ENCODE results near the gene LTBR.
A peak's percentile ranks its signal among the peaks of the same experiment; 100 is the strongest.

LTBR gene

DNA sequence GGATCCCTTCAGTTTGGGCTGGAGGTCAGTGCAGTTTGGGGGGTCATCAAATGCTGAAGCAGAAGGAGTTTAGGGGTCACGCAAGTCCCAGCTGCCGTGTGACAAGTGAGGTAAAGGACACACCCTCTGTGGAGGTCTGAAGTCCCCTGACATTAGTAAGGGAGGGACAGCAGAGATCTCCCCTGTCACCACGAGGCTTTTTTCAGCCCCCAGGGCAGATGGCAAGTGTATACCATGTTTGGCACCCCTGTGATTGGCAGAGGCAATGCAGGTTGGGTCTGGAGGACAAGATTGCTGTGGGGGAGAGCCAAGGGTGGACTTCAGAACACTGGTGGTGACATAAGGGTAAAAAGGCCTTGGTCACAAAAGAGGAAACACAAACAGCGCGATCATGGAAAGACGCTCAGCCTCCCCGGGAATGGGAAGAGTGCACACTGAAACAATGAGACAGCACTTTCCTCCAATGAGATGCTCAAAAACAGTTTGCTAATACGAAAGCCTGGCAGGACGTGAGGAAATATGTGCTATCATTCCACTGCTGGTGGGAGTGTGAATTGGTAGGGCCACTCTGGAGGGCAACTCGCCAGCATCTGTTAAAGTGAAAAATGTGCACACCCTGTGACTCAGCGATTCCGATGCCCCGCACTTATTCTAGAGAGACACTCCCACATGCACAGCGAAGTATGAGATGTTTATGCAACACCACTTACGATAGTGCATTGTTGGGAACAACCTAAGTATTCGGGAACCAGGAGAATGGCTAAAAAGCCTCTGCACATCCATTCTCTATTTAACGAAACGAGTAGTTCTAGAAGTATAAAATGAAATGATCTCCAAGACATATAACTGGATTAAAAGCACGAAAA is 46.4 kb downstream of the LTBR start:
- peak; percentile 96 for DNase-seq (ENCODE audit: low read depth)
- TF ChIP-seq, protein P1, sequence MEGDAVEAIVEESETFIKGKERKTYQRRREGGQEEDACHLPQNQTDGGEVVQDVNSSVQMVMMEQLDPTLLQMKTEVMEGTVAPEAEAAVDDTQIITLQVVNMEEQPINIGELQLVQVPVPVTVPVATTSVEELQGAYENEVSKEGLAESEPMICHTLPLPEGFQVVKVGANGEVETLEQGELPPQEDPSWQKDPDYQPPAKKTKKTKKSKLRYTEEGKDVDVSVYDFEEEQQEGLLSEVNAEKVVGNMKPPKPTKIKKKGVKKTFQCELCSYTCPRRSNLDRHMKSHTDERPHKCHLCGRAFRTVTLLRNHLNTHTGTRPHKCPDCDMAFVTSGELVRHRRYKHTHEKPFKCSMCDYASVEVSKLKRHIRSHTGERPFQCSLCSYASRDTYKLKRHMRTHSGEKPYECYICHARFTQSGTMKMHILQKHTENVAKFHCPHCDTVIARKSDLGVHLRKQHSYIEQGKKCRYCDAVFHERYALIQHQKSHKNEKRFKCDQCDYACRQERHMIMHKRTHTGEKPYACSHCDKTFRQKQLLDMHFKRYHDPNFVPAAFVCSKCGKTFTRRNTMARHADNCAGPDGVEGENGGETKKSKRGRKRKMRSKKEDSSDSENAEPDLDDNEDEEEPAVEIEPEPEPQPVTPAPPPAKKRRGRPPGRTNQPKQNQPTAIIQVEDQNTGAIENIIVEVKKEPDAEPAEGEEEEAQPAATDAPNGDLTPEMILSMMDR (IDR thresholded peaks at IDR 0.05; ENCODE audit: low read depth, low read length), result no peak
- TF ChIP-seq MYC (IDR thresholded peaks at IDR 0.05; ENCODE audit: low read depth, low read length) (peak; percentile 21), POLR2A (IDR thresholded peaks at IDR 0.05; ENCODE audit: extremely low read depth, insufficient read length) (no peak)
- TF ChIP-seq, protein P2, sequence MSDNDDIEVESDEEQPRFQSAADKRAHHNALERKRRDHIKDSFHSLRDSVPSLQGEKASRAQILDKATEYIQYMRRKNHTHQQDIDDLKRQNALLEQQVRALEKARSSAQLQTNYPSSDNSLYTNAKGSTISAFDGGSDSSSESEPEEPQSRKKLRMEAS (IDR thresholded peaks at IDR 0.05; ENCODE audit: low read depth, low read length), result peak; percentile 58
- peak overlapping the region; percentile 30 for H3K4me3 ChIP-seq (ENCODE audit: low read depth, low read length)

DNA sequence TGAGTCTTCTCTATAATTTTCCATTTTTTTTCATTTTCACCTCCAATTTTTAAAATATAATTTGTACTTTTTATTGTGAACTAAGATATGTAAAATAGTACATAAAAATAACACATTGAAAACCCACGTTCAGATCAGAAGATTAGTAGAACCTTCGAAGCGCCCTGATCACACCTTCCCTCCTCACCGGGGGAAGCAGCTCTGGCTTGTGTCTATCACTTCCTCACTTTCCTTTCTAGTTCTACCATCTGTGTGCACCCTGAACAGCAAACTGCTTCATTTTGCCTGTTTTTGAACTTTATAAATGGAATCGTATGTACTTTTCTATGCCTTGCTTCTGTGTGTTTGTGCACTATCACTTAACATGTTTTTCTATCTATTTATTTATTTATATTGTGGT is 49.0 kb downstream of the LTBR start:
- no peak overlapping the region for H3K4me3 ChIP-seq (ENCODE audit: low read depth, low read length)
- DNase-seq (ENCODE audit: low read depth), result no peak
- no peak for TF ChIP-seq POLR2A (IDR thresholded peaks at IDR 0.05; ENCODE audit: extremely low read depth, insufficient read length)
- no peak for TF ChIP-seq MYC (IDR thresholded peaks at IDR 0.05; ENCODE audit: low read depth, low read length)
- TF ChIP-seq, protein P2 (IDR thresholded peaks at IDR 0.05; ENCODE audit: low read depth, low read length), result no peak
- TF ChIP-seq, protein P1 (IDR thresholded peaks at IDR 0.05; ENCODE audit: low read depth, low read length), result no peak

DNA sequence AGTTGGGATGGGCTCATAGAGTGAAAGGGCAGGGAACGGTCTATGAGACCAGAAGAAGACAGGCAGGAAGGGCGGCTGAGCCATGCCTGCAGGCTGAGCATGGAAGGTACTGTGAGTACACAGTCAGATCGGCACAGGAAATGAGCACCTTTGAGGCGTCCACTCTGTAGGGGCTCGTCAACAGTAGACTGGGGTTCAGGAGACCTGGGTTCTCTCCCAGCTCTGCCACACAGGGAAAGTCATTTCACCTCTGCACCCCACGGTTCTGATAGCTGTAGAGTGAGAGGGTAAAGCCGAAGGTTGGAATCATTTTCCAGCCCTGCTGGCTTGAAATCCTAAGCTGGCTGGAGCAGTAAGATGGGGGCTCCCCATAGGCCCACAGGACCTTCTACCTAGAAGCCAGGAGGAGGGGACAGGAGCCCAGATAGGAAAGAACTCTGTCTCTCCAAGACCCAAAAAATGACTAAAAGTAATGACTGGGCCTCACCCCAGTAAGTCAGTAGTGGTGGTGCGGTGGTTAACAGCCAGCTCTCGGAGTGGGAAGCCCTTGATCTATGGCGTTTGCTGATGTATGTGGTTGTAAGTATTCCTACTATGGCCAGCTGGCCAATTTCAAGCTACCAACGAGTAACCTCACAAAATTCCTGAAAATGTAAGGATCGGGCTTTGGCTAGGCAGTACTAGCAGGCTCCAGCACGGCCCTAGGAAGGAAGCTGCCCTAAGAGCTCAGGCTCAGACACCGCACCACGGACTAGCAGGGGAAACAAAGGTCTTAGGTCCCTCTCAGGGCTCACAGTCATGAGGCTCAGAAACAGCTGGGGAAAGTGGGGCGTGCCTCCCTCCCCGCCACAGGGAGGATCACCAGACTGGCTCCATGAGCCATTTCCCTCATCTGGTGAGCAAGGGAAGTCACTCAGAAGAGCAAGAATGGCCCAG is 50.5 kb downstream of the LTBR start:
- no peak for DNase-seq (ENCODE audit: low read depth)
- TF ChIP-seq, protein P1 (IDR thresholded peaks at IDR 0.05; ENCODE audit: low read depth, low read length), result no peak
- no peak for TF ChIP-seq POLR2A (IDR thresholded peaks at IDR 0.05; ENCODE audit: extremely low read depth, insufficient read length)
- TF ChIP-seq, protein P2 (IDR thresholded peaks at IDR 0.05; ENCODE audit: low read depth, low read length), result no peak
- TF ChIP-seq MYC (IDR thresholded peaks at IDR 0.05; ENCODE audit: low read depth, low read length), result no peak

DNA sequence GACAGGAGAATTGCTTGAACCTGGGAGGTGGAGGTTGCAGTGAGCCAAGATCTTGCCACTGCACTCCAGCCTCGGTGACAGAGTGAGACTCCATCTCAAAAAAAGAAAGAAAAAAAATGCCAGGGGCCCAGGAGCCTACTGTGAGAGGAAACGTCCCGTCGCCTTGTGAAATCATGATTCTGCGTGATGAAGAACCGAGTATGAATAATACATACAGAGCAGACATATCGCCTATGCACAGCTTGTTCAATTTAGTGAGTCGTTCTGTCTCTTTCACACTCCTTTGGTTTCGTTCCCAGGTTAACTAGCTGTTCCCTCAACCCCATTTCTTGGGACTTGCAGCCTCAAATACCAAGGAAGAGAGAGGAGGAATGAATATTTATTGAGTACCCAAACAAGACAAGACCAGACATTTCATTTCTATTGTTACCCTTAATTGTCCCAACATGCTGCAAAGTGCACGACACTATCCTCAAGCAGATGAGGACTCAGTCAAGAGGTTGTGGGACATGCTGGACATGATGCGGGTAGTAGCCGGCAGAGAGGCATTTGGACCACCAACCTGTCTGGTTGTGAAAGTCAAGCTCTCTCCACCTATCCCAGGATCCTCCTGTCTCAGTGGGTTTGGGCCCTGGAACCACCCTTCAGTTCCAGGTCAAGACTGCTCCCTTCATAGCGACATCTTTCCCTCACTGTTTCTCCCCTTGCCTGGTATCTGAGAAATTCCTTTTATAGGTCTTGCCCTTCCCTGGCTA is 52.2 kb downstream of the LTBR start:
- no peak for TF ChIP-seq POLR2A (IDR thresholded peaks at IDR 0.05; ENCODE audit: extremely low read depth, insufficient read length)
- TF ChIP-seq, protein P2 (IDR thresholded peaks at IDR 0.05; ENCODE audit: low read depth, low read length), result no peak
- TF ChIP-seq MYC (IDR thresholded peaks at IDR 0.05; ENCODE audit: low read depth, low read length), result no peak
- TF ChIP-seq, protein P1 (IDR thresholded peaks at IDR 0.05; ENCODE audit: low read depth, low read length), result no peak
- no peak overlapping the region for H3K4me3 ChIP-seq (ENCODE audit: low read depth, low read length)
- no peak for DNase-seq (ENCODE audit: low read depth)

More for the DNA sequence above, 50.5 kb downstream of the LTBR start:
- H3K4me3 ChIP-seq (ENCODE audit: low read depth, low read length), result no peak overlapping the region

DNA sequence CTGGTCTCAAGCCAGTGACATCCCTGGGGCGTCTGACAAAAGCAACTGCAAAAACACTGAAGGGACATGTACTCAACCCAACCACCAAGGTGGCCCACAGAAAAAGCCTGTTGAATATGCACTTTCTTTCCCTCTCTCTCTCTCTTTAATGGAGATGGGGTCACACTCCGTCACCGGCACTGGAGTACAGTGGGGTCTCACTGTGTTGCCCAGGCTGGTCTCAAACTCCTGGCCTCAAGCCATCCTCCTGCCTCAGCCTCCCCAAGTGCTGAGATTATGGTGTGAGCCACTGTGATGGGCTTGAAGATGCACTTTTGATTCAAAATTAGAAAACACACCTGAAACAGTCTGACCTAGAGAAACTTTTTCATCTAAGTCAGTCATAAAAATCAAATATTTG is 53.6 kb downstream of the LTBR start:
- TF ChIP-seq, protein P2 (IDR thresholded peaks at IDR 0.05; ENCODE audit: low read depth, low read length), result no peak
- TF ChIP-seq MYC (IDR thresholded peaks at IDR 0.05; ENCODE audit: low read depth, low read length) (no peak), POLR2A (IDR thresholded peaks at IDR 0.05; ENCODE audit: extremely low read depth, insufficient read length) (no peak)
- TF ChIP-seq, protein P1 (IDR thresholded peaks at IDR 0.05; ENCODE audit: low read depth, low read length), result no peak
- no peak overlapping the region for H3K4me3 ChIP-seq (ENCODE audit: low read depth, low read length)
- DNase-seq (ENCODE audit: low read depth), result no peak
